Measurements from ENCODE around the gene PTPRE. TPM values are rescaled to one million over a fixed set of nuclear protein-coding genes. Genes with fewer than 3 reads are reported as not detected.
A peak's percentile ranks its signal among the peaks of the same experiment; 100 is the strongest.

The PTPRE gene
- total RNA-seq, 2 donors from 2014 or later: 23.7 to 31.3 TPM

DNA sequence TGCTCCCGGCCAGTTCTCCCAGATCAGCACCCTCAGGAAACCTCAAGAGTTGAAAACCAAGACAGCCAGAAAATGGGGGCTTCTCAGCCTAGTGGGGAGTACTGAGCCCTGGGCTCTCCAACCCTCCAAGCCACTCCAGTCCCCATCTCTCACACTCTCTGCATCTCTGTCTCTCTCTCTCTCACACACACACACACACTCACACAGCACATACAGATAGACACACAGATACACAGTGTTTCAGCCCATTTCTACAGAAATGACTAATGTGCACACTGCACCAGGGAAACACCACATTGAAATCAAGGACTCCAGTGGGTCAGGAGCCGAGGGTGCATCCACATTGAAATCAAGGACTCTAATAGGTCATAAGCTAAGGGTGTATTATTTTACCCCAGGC is 111.8 kb downstream of the PTPRE start:
- H3K4me3 Mint-ChIP-seq: peak overlapping the region in 1 of 2 donors; percentile 44
- H3K4me1 Mint-ChIP-seq (ENCODE audit: low read depth): peaks cover 14% of the 10 kb centered on the region
- H3K27me3 Mint-ChIP-seq (ENCODE audit: low read depth): peaks cover 7% of the 10 kb centered on the region
- H3K27ac Mint-ChIP-seq: no peak overlapping the region
- no peaks in the 10 kb centered on the region for H3K36me3 Mint-ChIP-seq (ENCODE audit: insufficient read depth in 2 of 2)
- ATAC-seq (replicated peaks in 1 of 2): peak; percentile 27 to 48
- DNase-seq: no peak
- H3K9me3 Mint-ChIP-seq: no peaks in the 10 kb centered on the region

DNA sequence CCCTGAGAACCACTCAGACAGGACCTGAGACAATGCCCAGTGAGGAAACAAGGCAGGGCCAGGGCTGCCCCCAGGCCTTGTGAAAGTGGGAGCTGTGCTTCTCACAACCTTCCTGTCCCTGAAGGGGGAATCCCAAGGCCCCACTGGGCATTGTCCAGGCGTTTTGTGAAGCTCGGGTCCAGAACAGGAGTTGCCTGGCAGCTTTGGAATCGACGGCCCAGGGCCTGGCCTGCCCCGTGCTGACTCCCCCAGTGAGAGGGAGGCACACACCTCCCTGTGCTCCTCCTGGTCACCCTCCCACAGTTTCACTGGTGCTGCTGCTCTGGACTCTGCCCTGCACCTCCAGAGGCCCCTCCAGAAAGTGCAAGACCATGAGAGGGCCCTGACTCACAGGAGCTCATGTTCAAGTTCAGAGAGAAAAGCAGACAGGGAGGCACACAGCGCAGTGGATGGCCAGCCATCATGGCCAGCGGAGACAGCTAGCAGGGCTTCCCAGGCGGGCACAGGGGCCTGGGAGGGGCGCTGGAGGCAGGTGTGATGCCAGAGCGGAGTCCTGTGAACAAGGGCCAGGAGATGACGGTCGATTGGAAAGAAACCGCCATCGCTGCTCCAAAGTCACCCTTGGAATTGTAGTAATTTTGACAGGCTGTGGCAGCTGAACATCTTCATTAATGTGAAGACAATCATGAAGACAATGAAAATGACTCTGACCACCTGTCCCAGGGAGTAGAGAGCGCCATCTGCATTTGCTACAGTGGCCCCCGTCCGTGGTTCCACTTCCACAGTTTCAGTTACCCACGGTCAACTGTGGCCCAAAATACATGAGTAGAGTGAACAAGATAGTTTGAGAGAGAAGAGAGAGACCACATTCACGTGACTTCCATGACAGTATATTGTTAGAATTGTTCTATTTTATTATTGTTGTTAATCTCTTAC is 115.6 kb downstream of the PTPRE start:
- no peaks in the 10 kb centered on the region for H3K9me3 Mint-ChIP-seq
- no peak for DNase-seq
- no peaks in the 10 kb centered on the region for H3K36me3 Mint-ChIP-seq (ENCODE audit: insufficient read depth in 2 of 2)
- no peak overlapping the region for H3K4me3 Mint-ChIP-seq
- H3K27ac Mint-ChIP-seq: no peak overlapping the region
- peaks cover 7% of the 10 kb centered on the region for H3K27me3 Mint-ChIP-seq (ENCODE audit: low read depth)
- ATAC-seq (replicated peaks in 1 of 2): no peak
- H3K4me1 Mint-ChIP-seq (ENCODE audit: low read depth): peaks cover 24% of the 10 kb centered on the region

DNA sequence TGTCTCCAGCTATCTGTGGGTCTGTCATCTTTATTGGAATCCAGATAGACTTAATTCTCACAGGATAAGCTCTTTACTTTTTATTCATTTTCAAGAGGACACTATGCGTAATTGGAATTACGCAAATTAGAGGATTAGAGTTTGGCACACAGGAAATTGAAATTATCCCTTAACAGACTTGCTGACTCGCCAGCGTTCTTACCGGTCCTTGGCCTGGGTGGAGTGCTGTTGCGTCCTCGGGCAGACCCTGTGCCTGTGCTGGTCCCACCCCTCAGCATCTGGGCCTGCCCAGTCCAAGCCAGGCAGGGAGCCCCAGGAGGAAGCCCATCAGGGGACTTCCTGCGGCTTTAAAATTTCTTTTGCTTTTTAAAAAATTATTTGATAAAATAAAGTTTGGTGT is 117.5 kb downstream of the PTPRE start:
- DNase-seq (no peak), ATAC-seq (replicated peaks in 1 of 2) (no peak)
- H3K27ac Mint-ChIP-seq: no peak overlapping the region
- no peaks in the 10 kb centered on the region for H3K9me3 Mint-ChIP-seq
- no peaks in the 10 kb centered on the region for H3K27me3 Mint-ChIP-seq (ENCODE audit: low read depth)
- H3K36me3 Mint-ChIP-seq (ENCODE audit: insufficient read depth in 2 of 2): no peaks in the 10 kb centered on the region
- H3K4me3 Mint-ChIP-seq: no peak overlapping the region
- peaks cover 19% of the 10 kb centered on the region for H3K4me1 Mint-ChIP-seq (ENCODE audit: low read depth)

DNA sequence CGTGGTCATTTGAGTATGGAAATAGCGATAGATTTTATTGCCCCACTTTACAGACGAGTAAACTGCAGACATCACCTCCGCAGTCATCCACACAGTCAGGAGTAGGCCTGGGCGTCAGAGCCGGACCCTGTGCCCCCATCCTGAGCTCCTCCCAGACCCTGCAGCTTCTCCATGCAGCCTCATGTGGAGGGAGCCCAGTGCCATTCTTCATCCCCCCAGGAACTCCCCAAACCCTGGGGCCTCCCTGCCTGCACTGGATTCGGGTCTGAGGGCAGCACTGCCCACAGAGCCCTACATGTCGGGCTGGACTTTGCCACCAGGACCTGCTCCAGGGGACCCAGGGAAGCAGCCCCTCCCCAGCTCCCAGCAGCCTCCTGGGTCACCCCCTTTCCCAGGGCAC is 118.5 kb downstream of the PTPRE start:
- DNase-seq: no peak
- no peak overlapping the region for H3K4me3 Mint-ChIP-seq
- no peak overlapping the region for H3K27ac Mint-ChIP-seq
- no peaks in the 10 kb centered on the region for H3K36me3 Mint-ChIP-seq (ENCODE audit: insufficient read depth in 2 of 2)
- H3K27me3 Mint-ChIP-seq (ENCODE audit: low read depth): no peaks in the 10 kb centered on the region
- ATAC-seq (replicated peaks in 1 of 2): no peak
- peaks cover 25% of the 10 kb centered on the region for H3K4me1 Mint-ChIP-seq (ENCODE audit: low read depth)
- H3K9me3 Mint-ChIP-seq: no peaks in the 10 kb centered on the region

DNA sequence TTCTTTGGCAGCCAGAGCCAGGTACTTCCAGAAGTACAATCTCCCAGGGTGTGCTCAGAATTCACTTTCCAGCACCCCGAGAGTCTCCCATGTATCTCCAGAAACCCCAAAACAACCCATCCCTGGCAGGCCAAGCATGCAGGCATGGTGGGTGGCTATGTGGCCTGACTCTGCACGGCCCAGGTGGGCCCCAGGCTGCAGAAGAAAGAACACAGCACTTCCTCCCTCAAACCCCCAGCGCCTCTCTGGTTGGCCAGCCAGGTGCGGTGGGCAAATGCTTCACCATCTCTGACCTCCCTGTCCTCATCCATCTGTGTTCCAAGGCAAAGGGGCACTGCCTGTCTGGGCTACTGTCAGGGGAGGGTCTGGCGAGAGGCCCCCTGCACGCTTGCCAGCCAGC is 119.0 kb downstream of the PTPRE start:
- ATAC-seq (replicated peaks in 1 of 2): no peak
- Mint-ChIP-seq H3K9me3 (no peaks in the 10 kb centered on the region), H3K4me1 (ENCODE audit: low read depth) (peaks cover 25% of the 10 kb centered on the region), H3K27ac (no peak overlapping the region), H3K27me3 (ENCODE audit: low read depth) (no peaks in the 10 kb centered on the region), H3K36me3 (ENCODE audit: insufficient read depth in 2 of 2) (no peaks in the 10 kb centered on the region), H3K4me3 (no peak overlapping the region)
- DNase-seq: no peak

DNA sequence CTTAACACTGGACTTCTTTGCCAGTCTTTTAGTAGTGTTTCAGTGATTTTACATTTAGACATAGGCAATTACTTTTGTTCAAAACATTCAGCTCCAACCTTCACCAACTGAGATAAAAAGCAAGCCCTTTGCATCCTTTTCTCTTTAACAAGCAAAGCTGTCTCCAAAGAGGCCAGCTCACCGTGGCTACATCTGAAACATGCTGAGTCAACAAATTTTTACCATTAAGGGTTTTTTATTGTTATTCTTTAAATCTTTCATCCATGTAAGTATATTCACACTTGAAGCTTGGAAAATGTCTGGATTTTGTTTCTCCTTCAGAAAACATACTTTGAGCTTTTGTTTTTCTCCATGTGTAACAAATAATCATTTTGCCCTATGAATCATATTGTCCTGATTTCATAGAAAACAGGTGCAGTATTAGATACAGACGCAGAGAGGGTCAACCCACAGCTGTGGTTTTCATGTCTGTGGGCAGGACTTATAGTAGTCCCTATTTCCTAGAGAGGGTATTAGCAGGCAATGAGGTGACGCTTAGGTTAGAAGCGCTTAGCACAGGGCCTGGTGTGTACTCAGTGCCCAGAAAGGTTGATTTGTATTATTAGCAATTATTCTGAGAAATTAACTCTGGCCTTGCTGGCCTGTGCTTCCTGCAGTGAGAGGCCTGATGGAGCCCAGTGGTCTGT is 119.9 kb downstream of the PTPRE start:
- peak overlapping the region in 1 of 2 donors; percentile 52 for H3K4me3 Mint-ChIP-seq
- DNase-seq: no peak
- no peaks in the 10 kb centered on the region for H3K9me3 Mint-ChIP-seq
- H3K36me3 Mint-ChIP-seq (ENCODE audit: insufficient read depth in 2 of 2): no peaks in the 10 kb centered on the region
- H3K4me1 Mint-ChIP-seq (ENCODE audit: low read depth): peaks cover 25% of the 10 kb centered on the region
- H3K27me3 Mint-ChIP-seq (ENCODE audit: low read depth): no peaks in the 10 kb centered on the region
- ATAC-seq (replicated peaks in 1 of 2): peak; percentile 49 to 81
- peak overlapping the region; percentile 57 for H3K27ac Mint-ChIP-seq

DNA sequence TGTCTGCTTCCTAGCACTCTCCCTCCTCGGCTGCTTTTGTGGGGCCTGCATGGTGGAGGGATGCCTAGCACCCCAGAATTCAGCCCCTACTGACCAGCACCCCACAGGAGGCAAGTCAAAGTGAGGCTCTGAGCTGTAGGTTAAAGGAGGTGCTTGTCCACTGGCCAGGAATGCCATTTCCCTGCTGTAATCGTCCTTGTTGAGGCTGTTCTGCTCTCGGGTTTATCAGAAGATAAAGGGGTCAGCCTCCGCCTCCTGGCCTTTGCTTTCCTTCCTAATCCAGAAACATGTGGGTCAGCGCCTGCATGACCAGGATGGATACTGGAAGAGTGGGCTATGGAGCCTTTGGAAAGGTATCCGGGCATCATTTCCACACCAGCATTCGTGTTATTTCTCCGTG is 120.4 kb downstream of the PTPRE start:
- H3K4me3 Mint-ChIP-seq: no peak overlapping the region
- H3K36me3 Mint-ChIP-seq (ENCODE audit: insufficient read depth in 2 of 2): no peaks in the 10 kb centered on the region
- no peaks in the 10 kb centered on the region for H3K9me3 Mint-ChIP-seq
- no peaks in the 10 kb centered on the region for H3K27me3 Mint-ChIP-seq (ENCODE audit: low read depth)
- peaks cover 25% of the 10 kb centered on the region for H3K4me1 Mint-ChIP-seq (ENCODE audit: low read depth)
- ATAC-seq (replicated peaks in 1 of 2) (no peak), DNase-seq (no peak)
- H3K27ac Mint-ChIP-seq: no peak overlapping the region

DNA sequence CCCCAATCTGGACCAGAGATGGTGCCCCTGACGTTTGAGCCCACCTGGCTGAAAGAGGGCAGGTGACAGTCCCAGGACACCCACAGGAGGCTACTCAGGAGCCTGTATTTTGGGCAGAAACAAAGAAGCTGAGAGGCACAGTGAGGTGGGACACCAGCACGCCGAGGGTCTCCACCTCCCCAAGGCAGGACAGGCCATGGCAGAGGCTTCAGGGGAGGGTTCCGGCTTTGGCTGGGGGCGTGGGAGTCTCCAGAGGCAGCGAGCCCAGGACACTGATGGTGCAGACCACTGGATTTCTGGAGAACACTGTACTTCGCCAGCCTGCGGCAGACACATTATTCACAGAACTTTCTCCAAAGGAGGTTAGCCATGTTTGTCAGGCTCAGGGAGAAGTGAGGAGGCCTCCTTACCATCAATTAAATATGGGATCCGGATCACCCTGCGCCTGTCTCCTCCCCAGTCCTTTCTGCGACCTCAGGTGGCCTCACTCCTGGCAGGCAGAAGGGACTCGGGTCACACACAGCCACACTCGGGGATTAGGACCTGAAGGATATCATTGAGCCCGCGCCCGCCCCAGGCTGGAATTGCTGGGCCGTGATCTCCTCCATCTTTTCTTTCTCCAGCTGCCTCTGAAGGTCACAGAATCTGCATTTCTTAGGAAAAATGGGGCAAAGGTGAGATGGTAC is 121.1 kb downstream of the PTPRE start:
- Mint-ChIP-seq H3K36me3 (ENCODE audit: insufficient read depth in 2 of 2) (no peaks in the 10 kb centered on the region), H3K9me3 (no peaks in the 10 kb centered on the region), H3K4me1 (ENCODE audit: low read depth) (peaks cover 25% of the 10 kb centered on the region), H3K4me3 (no peak overlapping the region), H3K27ac (no peak overlapping the region), H3K27me3 (ENCODE audit: low read depth) (no peaks in the 10 kb centered on the region)
- ATAC-seq (replicated peaks in 1 of 2): no peak
- no peak for DNase-seq

DNA sequence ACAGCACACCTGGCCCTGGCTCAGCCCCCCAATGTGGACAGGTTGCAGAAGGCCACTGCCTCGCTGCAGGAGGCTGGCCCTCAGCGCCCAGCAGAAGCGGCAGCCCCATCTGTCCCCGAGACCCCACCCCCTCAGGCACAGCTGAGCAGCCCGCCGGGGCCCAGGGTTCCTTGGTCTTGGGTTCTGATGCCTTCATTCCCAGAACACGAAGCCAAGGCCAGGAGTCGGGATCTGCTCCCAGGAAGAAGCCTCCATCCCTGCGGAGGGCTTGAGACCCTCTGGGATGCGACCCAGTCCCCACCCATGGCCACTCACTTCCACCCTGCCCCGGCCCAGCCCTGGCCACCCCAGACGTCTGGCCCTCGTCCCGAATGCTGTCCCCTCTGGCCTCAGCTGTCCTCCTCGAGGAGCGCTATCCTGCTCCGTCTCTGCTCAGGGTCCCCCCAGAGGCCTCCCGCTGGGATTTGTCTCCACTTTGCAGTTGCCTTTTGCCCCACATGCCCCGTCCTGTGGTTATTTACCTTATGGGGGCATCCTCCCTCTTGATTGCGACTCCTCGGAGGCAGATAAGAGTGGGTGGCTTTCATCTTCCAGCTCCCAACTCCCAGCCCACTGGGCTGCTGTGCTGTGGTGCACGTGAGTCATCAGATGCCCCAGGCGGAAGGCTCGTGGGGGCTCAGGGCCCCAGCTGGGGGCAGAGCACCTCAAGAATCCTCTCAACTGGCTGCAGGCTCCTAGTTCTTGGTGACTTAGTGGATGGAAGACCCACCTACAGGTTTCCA is 121.8 kb downstream of the PTPRE start:
- ATAC-seq (replicated peaks in 1 of 2): peak; percentile 41 to 49
- Mint-ChIP-seq H3K36me3 (ENCODE audit: insufficient read depth in 2 of 2) (no peaks in the 10 kb centered on the region), H3K4me1 (ENCODE audit: low read depth) (peaks cover 25% of the 10 kb centered on the region), H3K4me3 (peak overlapping the region in 1 of 2 donors; percentile 29), H3K27me3 (ENCODE audit: low read depth) (no peaks in the 10 kb centered on the region), H3K27ac (no peak overlapping the region), H3K9me3 (no peaks in the 10 kb centered on the region)
- no peak for DNase-seq

DNA sequence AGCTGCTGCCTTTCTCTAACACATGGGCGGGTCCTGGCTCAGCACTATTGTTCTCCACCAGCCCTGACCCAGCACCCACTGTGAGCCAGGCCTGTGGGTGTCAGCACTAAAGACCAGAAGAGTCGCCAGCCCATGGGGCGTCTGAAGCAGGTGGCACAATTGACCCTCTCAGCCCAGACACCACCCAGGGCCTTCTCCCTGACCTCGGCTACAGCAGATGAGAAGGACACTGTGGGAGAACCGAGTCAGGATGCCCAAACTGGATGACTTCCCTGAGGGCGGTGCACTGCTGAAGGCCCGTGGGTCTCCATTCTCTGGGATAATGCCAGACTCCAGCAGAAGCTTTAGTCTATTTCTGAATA is 122.4 kb downstream of the PTPRE start:
- no peaks in the 10 kb centered on the region for H3K36me3 Mint-ChIP-seq (ENCODE audit: insufficient read depth in 2 of 2)
- no peaks in the 10 kb centered on the region for H3K27me3 Mint-ChIP-seq (ENCODE audit: low read depth)
- no peak overlapping the region for H3K27ac Mint-ChIP-seq
- ATAC-seq (replicated peaks in 1 of 2) (no peak), DNase-seq (no peak)
- no peaks in the 10 kb centered on the region for H3K9me3 Mint-ChIP-seq
- H3K4me3 Mint-ChIP-seq: no peak overlapping the region
- peaks cover 25% of the 10 kb centered on the region for H3K4me1 Mint-ChIP-seq (ENCODE audit: low read depth)

DNA sequence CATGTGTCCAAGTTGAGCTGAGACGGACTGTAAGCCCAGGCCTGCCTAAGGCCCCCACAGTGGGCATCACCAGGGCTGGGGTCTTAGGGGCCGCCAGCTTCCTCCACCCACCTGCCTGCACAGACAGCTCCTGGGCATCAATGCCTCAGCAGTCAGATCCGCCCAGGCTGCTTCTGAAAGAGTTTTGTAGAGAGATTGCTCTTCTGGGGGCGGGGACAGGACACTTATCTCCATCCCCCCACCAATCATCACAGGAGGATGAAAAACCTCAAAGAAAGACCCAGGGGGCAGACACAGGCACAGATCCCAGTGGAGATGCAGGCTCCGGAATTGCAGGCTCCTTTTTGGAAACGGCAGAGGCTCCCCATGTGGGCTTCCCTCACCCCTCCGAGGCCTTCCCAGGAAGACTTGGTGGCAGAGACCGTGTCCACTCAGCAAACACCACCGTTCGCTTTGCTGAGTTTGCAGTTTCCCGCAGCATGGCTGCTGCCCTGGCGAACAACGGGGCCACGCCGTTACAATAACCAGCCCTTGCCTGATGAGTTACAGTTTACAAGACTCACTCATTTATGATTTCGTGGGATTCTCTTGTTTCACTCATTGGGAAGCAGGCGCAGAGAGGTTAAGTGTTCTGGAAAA is 122.9 kb downstream of the PTPRE start:
- no peaks in the 10 kb centered on the region for H3K27me3 Mint-ChIP-seq (ENCODE audit: low read depth)
- H3K36me3 Mint-ChIP-seq (ENCODE audit: insufficient read depth in 2 of 2): no peaks in the 10 kb centered on the region
- H3K4me3 Mint-ChIP-seq: no peak overlapping the region
- DNase-seq (no peak), ATAC-seq (replicated peaks in 1 of 2) (no peak)
- H3K4me1 Mint-ChIP-seq (ENCODE audit: low read depth): peaks cover 25% of the 10 kb centered on the region
- H3K27ac Mint-ChIP-seq: no peak overlapping the region
- no peaks in the 10 kb centered on the region for H3K9me3 Mint-ChIP-seq

DNA sequence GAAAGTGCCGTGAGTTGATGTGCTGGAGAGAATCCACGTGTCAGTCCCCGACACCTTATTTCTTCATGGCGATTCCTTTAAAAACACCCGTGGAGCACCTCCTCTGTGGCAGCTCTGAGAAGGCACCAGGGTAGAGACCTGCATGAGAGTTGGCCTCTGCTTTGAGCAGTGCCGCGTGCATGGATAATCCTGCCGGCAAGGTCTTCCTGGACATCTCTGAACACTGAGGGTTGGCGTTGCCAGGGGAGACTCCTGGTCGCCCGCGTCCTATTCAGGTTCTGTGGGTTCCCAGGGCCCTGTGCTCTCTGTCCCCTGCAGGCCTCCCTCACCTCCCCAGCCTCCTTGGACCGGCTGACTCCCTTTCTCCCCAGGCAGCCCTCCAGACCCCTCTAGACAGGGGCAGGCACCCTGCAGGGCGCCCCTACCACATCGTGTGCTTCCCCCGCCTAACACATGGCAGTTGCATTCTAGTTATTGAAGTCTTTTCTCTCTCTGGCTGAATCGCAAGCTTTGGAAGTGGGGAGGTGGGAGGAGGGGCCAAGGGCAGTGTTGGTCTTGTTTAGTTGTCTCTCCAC is 123.7 kb downstream of the PTPRE start:
- H3K4me3 Mint-ChIP-seq: no peak overlapping the region
- no peak for ATAC-seq (replicated peaks in 1 of 2)
- H3K27me3 Mint-ChIP-seq (ENCODE audit: low read depth): no peaks in the 10 kb centered on the region

More for the DNA sequence above, 123.7 kb downstream of the PTPRE start:
- Mint-ChIP-seq H3K9me3 (no peaks in the 10 kb centered on the region), H3K4me1 (ENCODE audit: low read depth) (peaks cover 28% of the 10 kb centered on the region), H3K36me3 (ENCODE audit: insufficient read depth in 2 of 2) (no peaks in the 10 kb centered on the region), H3K27ac (no peak overlapping the region)
- DNase-seq: no peak
